HUES64 (cell line): Measurements from ENCODE around the gene KLK8. TPM values are rescaled to one million over a fixed set of nuclear protein-coding genes. Genes with fewer than 3 reads are reported as not detected.
A peak's percentile ranks its signal among the peaks of the same experiment; 100 is the strongest.

Experiments used
- H3K27ac ChIP-seq: 2 replicates; pipeline ENCODE4 v1.7.0; 2013; ENCODE audit warnings: low read depth, low read length, inconsistent platforms
- H3K27me3 ChIP-seq: 2 replicates; pipeline ENCODE4 v1.6.1; 2013; ENCODE audit warnings: mild to moderate bottlenecking, low read length; ENCODE audit not compliant: insufficient read depth
- H3K36me3 ChIP-seq: 2 replicates; pipeline ENCODE4 v1.6.1; 2013; ENCODE audit warnings: mild to moderate bottlenecking, low read length; ENCODE audit not compliant: insufficient read depth
- H3K4me1 ChIP-seq: 2 replicates; pipeline ENCODE4 v1.6.1; 2013; ENCODE audit warnings: mild to moderate bottlenecking, low read length, moderate library complexity; ENCODE audit not compliant: insufficient read depth
- H3K4me3 ChIP-seq: 2 replicates; pipeline ENCODE4 v1.5.1; 2013; ENCODE audit warnings: mild to moderate bottlenecking, low read length, moderate library complexity
- H3K9ac ChIP-seq: 2 replicates; pipeline ENCODE4 v1.6.1; 2013; ENCODE audit warnings: mild to moderate bottlenecking, low read depth, low read length
- H3K9me3 ChIP-seq: 2 replicates; pipeline ENCODE4 v1.6.1; 2013; ENCODE audit warnings: low read depth, low read length; ENCODE audit not compliant: insufficient read depth
- WGBS: fragments of 150-250, 120-280 bp; methylation state at CpG from one replicate; pipeline ENCODE4 v1.1.7; 2013; ENCODE audit warnings: missing lambda C conversion rate; 5-methylcytosine and 5-hydroxymethylcytosine counted together
- polyA plus RNA-seq, 2 experiments: library from polyadenylated mRNA; stranded (reverse); fragments of 50-300 nt; gene quantifications; one replicate each; pipeline ENCODE4 v1.2.3, GENCODE V29; 2013

The KLK8 gene
- polyA plus RNA-seq (2013, experiment 1 of 2) = 1.1 TPM
- 0.95 TPM for polyA plus RNA-seq (2013, experiment 2 of 2)

GRCh38 chr19:51001515-51001914 is at the start of gene KLK8:
Gene KLK8, minus strand, starts transcription at chr19:51001604. Its CDS starts 437 bp downstream, at chr19:51001167.
- Histone ChIP-seq H3K9ac (peak within 1 kb of the TSS; percentile 22; the same call in 1 of the 2 replicates), H3K4me1 (no peaks in the 10 kb centered on the region), H3K4me3 (peak within 1 kb of the TSS; percentile 29; the same call in 1 of the 2 replicates), H3K27ac (no peak within 1 kb of the TSS), H3K36me3 (no peaks in the 10 kb centered on the region), H3K9me3 (no peaks in the 10 kb centered on the region), H3K27me3 (peaks cover 3% of the 10 kb centered on the region; the same call in 1 of the 2 replicates)
- WGBS = 58% methylated on average over 6 of the region's 7 CpGs

- peaks cover 19% of the 10 kb centered on the region for H3K4me1 ChIP-seq
- H3K9me3 ChIP-seq = no peaks in the 10 kb centered on the region
- peak overlapping the region; percentile 17; the same call in 1 of the 2 replicates for H3K9ac ChIP-seq
- H3K4me3 ChIP-seq = peak overlapping the region; percentile 14; the same call in 1 of the 2 replicates
- no peaks in the 10 kb centered on the region for H3K27me3 ChIP-seq
- WGBS = 15% methylated on average over 4 of the region's 4 CpGs
- H3K36me3 ChIP-seq = no peaks in the 10 kb centered on the region
- peak overlapping the region; percentile 83; the same call in 1 of the 2 replicates for H3K27ac ChIP-seq
Measured at GRCh38 chr19:51047031-51047335, 45.6 kb upstream of the KLK8 start.

GRCh38 chr19:51044327-51044726 is 42.9 kb upstream of the KLK8 start:
- H3K27ac ChIP-seq = no peak overlapping the region
- H3K27me3 ChIP-seq = no peaks in the 10 kb centered on the region
- peaks cover 19% of the 10 kb centered on the region for H3K4me1 ChIP-seq
- no peak overlapping the region for H3K9ac ChIP-seq
- no peak overlapping the region for H3K4me3 ChIP-seq
- 93% methylated on average over 11 of the region's 11 CpGs for WGBS
- no peaks in the 10 kb centered on the region for H3K36me3 ChIP-seq
- H3K9me3 ChIP-seq = no peaks in the 10 kb centered on the region

- H3K4me3 ChIP-seq = no peak overlapping the region
- WGBS = 85% methylated on average over 9 of the region's 9 CpGs
- no peak overlapping the region for H3K27ac ChIP-seq
Measured at GRCh38 chr19:51043497-51043896, 42.1 kb upstream of the KLK8 start.

GRCh38 chr19:51040151-51040550 is 38.7 kb upstream of the KLK8 start:
- no peaks in the 10 kb centered on the region for H3K36me3 ChIP-seq
- H3K27me3 ChIP-seq = no peaks in the 10 kb centered on the region
- no peak overlapping the region for H3K4me3 ChIP-seq
- no peak overlapping the region for H3K27ac ChIP-seq
- no peaks in the 10 kb centered on the region for H3K4me1 ChIP-seq
- H3K9ac ChIP-seq = no peak overlapping the region
- H3K9me3 ChIP-seq = no peaks in the 10 kb centered on the region
- 100% methylated on average over 1 of the region's 6 CpGs for WGBS

More at GRCh38 chr19:51043497-51043896, 42.1 kb upstream of the KLK8 start:
- H3K27me3 ChIP-seq = no peaks in the 10 kb centered on the region
- peaks cover 19% of the 10 kb centered on the region for H3K4me1 ChIP-seq
- H3K9ac ChIP-seq = no peak overlapping the region
- no peaks in the 10 kb centered on the region for H3K9me3 ChIP-seq
- H3K36me3 ChIP-seq = no peaks in the 10 kb centered on the region

- Histone ChIP-seq H3K27ac (no peak overlapping the region), H3K4me1 (no peaks in the 10 kb centered on the region), H3K9me3 (no peaks in the 10 kb centered on the region), H3K27me3 (0 out of 2 replicates have a peak, but pooled peaks cover 3% of the 10 kb centered on the region), H3K4me3 (no peak overlapping the region), H3K9ac (no peak overlapping the region), H3K36me3 (no peaks in the 10 kb centered on the region)
- 64% methylated on average over 9 of the region's 9 CpGs for WGBS
Measured at GRCh38 chr19:51036519-51036918, 35.1 kb upstream of the KLK8 start.

GRCh38 chr19:51034704-51035103 is 33.3 kb upstream of the KLK8 start, which contains the start of gene KLK12:
Gene KLK12, minus strand, starts transcription at chr19:51035002. Its CDS starts 381 bp downstream, at chr19:51034621.
- Histone ChIP-seq H3K27ac (no peak within 1 kb of the TSS), H3K9me3 (no peaks in the 10 kb centered on the region), H3K27me3 (0 out of 2 replicates have a peak, but pooled peaks cover 3% of the 10 kb centered on the region), H3K36me3 (no peaks in the 10 kb centered on the region), H3K4me3 (no peak within 1 kb of the TSS), H3K9ac (no peak within 1 kb of the TSS), H3K4me1 (no peaks in the 10 kb centered on the region)
- 74% methylated on average over 10 of the region's 11 CpGs for WGBS

- Histone ChIP-seq H3K4me1 (no peaks in the 10 kb centered on the region), H3K9me3 (no peaks in the 10 kb centered on the region), H3K36me3 (no peaks in the 10 kb centered on the region), H3K27ac (no peak overlapping the region), H3K4me3 (no peak overlapping the region), H3K9ac (no peak overlapping the region), H3K27me3 (0 out of 2 replicates have a peak, but pooled peaks cover 3% of the 10 kb centered on the region)
- WGBS = 94% methylated on average over 28 of the region's 28 CpGs
Measured at GRCh38 chr19:51031880-51032225, 30.4 kb upstream of the KLK8 start.

- 91% methylated on average over 7 of the region's 7 CpGs for WGBS
- 0 out of 2 replicates have a peak, but pooled peaks cover 3% of the 10 kb centered on the region for H3K27me3 ChIP-seq
- no peak overlapping the region for H3K9ac ChIP-seq
- no peak overlapping the region for H3K27ac ChIP-seq
- no peaks in the 10 kb centered on the region for H3K9me3 ChIP-seq
- H3K36me3 ChIP-seq = no peaks in the 10 kb centered on the region
- H3K4me1 ChIP-seq = no peaks in the 10 kb centered on the region
- no peak overlapping the region for H3K4me3 ChIP-seq
Measured at GRCh38 chr19:51031220-51031879, 29.9 kb upstream of the KLK8 start.

GRCh38 chr19:51030631-51031030 is 29.2 kb upstream of the KLK8 start:
- WGBS = 84% methylated on average over 13 of the region's 13 CpGs
- no peaks in the 10 kb centered on the region for H3K36me3 ChIP-seq
- no peak overlapping the region for H3K9ac ChIP-seq
- H3K9me3 ChIP-seq = no peaks in the 10 kb centered on the region
- no peak overlapping the region for H3K4me3 ChIP-seq
- no peaks in the 10 kb centered on the region for H3K4me1 ChIP-seq
- H3K27ac ChIP-seq = no peak overlapping the region
- H3K27me3 ChIP-seq = 0 out of 2 replicates have a peak, but pooled peaks cover 3% of the 10 kb centered on the region

GRCh38 chr19:51029718-51030117 is 28.3 kb upstream of the KLK8 start:
- 93% methylated on average over 2 of the region's 2 CpGs for WGBS
- no peaks in the 10 kb centered on the region for H3K36me3 ChIP-seq
- H3K4me3 ChIP-seq = no peak overlapping the region
- no peak overlapping the region for H3K9ac ChIP-seq
- H3K27me3 ChIP-seq = no peaks in the 10 kb centered on the region
- H3K27ac ChIP-seq = no peak overlapping the region
- peaks cover 7% of the 10 kb centered on the region for H3K4me1 ChIP-seq
- H3K9me3 ChIP-seq = no peaks in the 10 kb centered on the region
